ENCODE results near the gene PMEPA1.

- TF ChIP-seq EZH2phosphoT487 (IDR thresholded peaks at IDR 0.05; ENCODE audit: borderline replicate concordance, low read length): no peak
- TF ChIP-seq, protein P1, sequence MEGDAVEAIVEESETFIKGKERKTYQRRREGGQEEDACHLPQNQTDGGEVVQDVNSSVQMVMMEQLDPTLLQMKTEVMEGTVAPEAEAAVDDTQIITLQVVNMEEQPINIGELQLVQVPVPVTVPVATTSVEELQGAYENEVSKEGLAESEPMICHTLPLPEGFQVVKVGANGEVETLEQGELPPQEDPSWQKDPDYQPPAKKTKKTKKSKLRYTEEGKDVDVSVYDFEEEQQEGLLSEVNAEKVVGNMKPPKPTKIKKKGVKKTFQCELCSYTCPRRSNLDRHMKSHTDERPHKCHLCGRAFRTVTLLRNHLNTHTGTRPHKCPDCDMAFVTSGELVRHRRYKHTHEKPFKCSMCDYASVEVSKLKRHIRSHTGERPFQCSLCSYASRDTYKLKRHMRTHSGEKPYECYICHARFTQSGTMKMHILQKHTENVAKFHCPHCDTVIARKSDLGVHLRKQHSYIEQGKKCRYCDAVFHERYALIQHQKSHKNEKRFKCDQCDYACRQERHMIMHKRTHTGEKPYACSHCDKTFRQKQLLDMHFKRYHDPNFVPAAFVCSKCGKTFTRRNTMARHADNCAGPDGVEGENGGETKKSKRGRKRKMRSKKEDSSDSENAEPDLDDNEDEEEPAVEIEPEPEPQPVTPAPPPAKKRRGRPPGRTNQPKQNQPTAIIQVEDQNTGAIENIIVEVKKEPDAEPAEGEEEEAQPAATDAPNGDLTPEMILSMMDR (IDR thresholded peaks at IDR 0.05; ENCODE audit: low read depth, low read length, poor library complexity, severe bottlenecking): no peak
These were observed 10.1 kb upstream of the PMEPA1 start for GRCh38 chr20:57719951-57720350.
